IMR-90 (cell line): ENCODE measurements around the gene S100Z. TPM values are rescaled to one million over a fixed set of nuclear protein-coding genes. Genes with fewer than 3 reads are reported as not detected.

Experiments used
- ATAC-seq: fragments of 200-7000 bp; cut with Tn5 transposase; 2 replicates; pipeline ENCODE4 v1.9.1; 2020; ENCODE audit warnings: low read depth, mild to moderate bottlenecking, moderate library complexity
- BruUV-seq: library from RNA; stranded (reverse); fragments of 400-500 nt; replicated peaks from 2 replicates; lab custom pipeline; 2021; lab: Mats Ljungman, UMichigan
- CTCF ChIA-PET: fragments of 300-600 bp; formaldehyde crosslinking; extraction: SDS; loops from one replicate; lab custom pipeline; 2021; ENCODE audit warnings: antibody characterized with exemption; lab: Yijun Ruan, JAX
- POLR2A ChIA-PET: fragments of 300-600 bp; sonication (Branson Sonifier 250); formaldehyde crosslinking; loops from one replicate; lab custom pipeline; 2022; ENCODE audit warnings: antibody characterized with exemption; ENCODE audit not compliant: unreplicated experiment; lab: Charles Lee
- DNase-seq: peaks from one replicate; pipeline ENCODE4 v3.0.0; 2013
- H2AFZ ChIP-seq: replicated peaks from 2 replicates; pipeline ENCODE3; 2013; ENCODE audit warnings: low read length, mild to moderate bottlenecking; ENCODE audit not compliant: poor library complexity
- H2AK5ac ChIP-seq: 2 replicates; pipeline ENCODE4 v1.6.1; 2013; ENCODE audit warnings: low read depth, low read length, inconsistent platforms
- H2AK9ac ChIP-seq: replicated peaks from 2 replicates; pipeline ENCODE3; 2013; ENCODE audit warnings: mild to moderate bottlenecking, low read depth, low read length, moderate library complexity; ENCODE audit not compliant: poor library complexity
- H2BK120ac ChIP-seq: 2 replicates; pipeline ENCODE4 v1.6.1; 2013; ENCODE audit warnings: low read depth, low read length, inconsistent platforms
- H2BK15ac ChIP-seq: 3 replicates; pipeline ENCODE4 v1.6.1; 2013; ENCODE audit warnings: low read depth, low read length, inconsistent platforms
- H2BK20ac ChIP-seq: 2 replicates; pipeline ENCODE4 v1.6.1; 2013; ENCODE audit warnings: low read depth, mild to moderate bottlenecking, inconsistent platforms, low read length, moderate library complexity
- H2BK5ac ChIP-seq: 2 replicates; pipeline ENCODE4 v1.6.1; 2013; ENCODE audit warnings: mild to moderate bottlenecking, low read depth, low read length, inconsistent platforms; ENCODE audit not compliant: poor library complexity, severe bottlenecking
- H3K14ac ChIP-seq: replicated peaks from 2 replicates; pipeline ENCODE4 v1.6.1; 2013; ENCODE audit warnings: low read depth, low read length, inconsistent platforms
- H3K18ac ChIP-seq: 2 replicates; pipeline ENCODE4 v1.6.1; 2013; ENCODE audit warnings: low read depth, low read length, control low read depth
- H3K23ac ChIP-seq: 2 replicates; pipeline ENCODE4 v1.6.1; 2013; ENCODE audit warnings: low read depth, low read length, inconsistent platforms
- H3K27ac ChIP-seq: 2 replicates; pipeline ENCODE4 v1.5.1; 2013; ENCODE audit warnings: mild to moderate bottlenecking, control low read depth, low read length; ENCODE audit not compliant: insufficient read depth
- H3K27me3 ChIP-seq: 2 replicates; pipeline ENCODE4 v1.6.1; 2013; ENCODE audit warnings: low read length; ENCODE audit not compliant: control insufficient read depth, insufficient read depth
- H3K36me3 ChIP-seq: 2 replicates; pipeline ENCODE4 v1.6.1; 2013; ENCODE audit warnings: low read length, mixed read lengths; ENCODE audit not compliant: control insufficient read depth, insufficient read depth
- H3K4ac ChIP-seq: 2 replicates; pipeline ENCODE4 v1.6.1; 2013; ENCODE audit warnings: low read depth, low read length, inconsistent platforms
- H3K4me1 ChIP-seq: 2 replicates; pipeline ENCODE4 v1.6.1; 2013; ENCODE audit warnings: low read length, mixed read lengths; ENCODE audit not compliant: control insufficient read depth, insufficient read depth
- H3K4me2 ChIP-seq: 2 replicates; pipeline ENCODE4 v1.6.1; 2013; ENCODE audit warnings: low read depth, mild to moderate bottlenecking, control low read depth, low read length, moderate library complexity
- H3K4me3 ChIP-seq: 2 replicates; pipeline ENCODE4 v1.5.1; 2013; ENCODE audit warnings: low read depth, mild to moderate bottlenecking, control low read depth, low read length, moderate library complexity; ENCODE audit not compliant: insufficient read depth
- H3K56ac ChIP-seq: 2 replicates; pipeline ENCODE4 v1.6.1; 2013; ENCODE audit warnings: low read length, inconsistent platforms; ENCODE audit not compliant: insufficient read depth; ENCODE audit errors: extremely low read depth
- H3K79me1 ChIP-seq, 2 experiments: 2 replicates each; pipeline ENCODE4 v1.6.1; 2013; ENCODE audit warnings: low read length in 2 of 2, inconsistent platforms in 1 of 2, low read depth in 1 of 2
- H3K9ac ChIP-seq: 2 replicates; pipeline ENCODE4 v1.6.1; 2013; ENCODE audit warnings: low read depth, low read length, control low read depth
- H3K9me1 ChIP-seq: 2 replicates; pipeline ENCODE4 v1.6.1; 2013; ENCODE audit warnings: low read length, inconsistent platforms; ENCODE audit not compliant: insufficient read depth
- H3K9me3 ChIP-seq: 2 replicates; pipeline ENCODE4 v1.6.1; 2013; ENCODE audit warnings: low read length; ENCODE audit not compliant: control insufficient read depth, insufficient read depth
- H4K20me1 ChIP-seq: 2 replicates; pipeline ENCODE4 v1.6.1; 2013; ENCODE audit warnings: low read length, inconsistent platforms; ENCODE audit not compliant: insufficient read depth
- H4K5ac ChIP-seq: 2 replicates; pipeline ENCODE4 v1.6.1; 2013; ENCODE audit warnings: mild to moderate bottlenecking, low read depth, low read length, control low read depth
- H4K8ac ChIP-seq, 2 experiments: 2 replicates each; pipeline ENCODE4 v1.6.1; 2013; ENCODE audit warnings: low read depth in 2 of 2, low read length in 2 of 2, control low read depth in 1 of 2, inconsistent platforms in 1 of 2
- H4K91ac ChIP-seq: 2 replicates; pipeline ENCODE4 v1.6.1; 2013; ENCODE audit warnings: low read depth, low read length, inconsistent platforms; ENCODE audit not compliant: insufficient read depth
- CEBPB ChIP-seq: IDR thresholded peaks from 2 replicates; pipeline ENCODE4 v1.6.1; 2012; ENCODE audit warnings: low read depth, low read length, improper control_type of control experiment
- CHD1 ChIP-seq: IDR thresholded peaks from 2 replicates; pipeline ENCODE4 v1.6.1; 2012; ENCODE audit warnings: low read depth, low read length, improper control_type of control experiment
- FOS ChIP-seq: fragments of 150-350 bp; IDR thresholded peaks from 2 replicates; pipeline ENCODE4 v1.6.1; 2016; ENCODE audit warnings: low read depth, low read length
- MAFK ChIP-seq: IDR thresholded peaks from 2 replicates; pipeline ENCODE4 v1.6.1; 2012; ENCODE audit warnings: low read depth, low read length, improper control_type of control experiment
- MAZ ChIP-seq: IDR thresholded peaks from 2 replicates; pipeline ENCODE4 v1.6.1; 2012; ENCODE audit warnings: low read depth, mild to moderate bottlenecking, low read length, improper control_type of control experiment, moderate library complexity, borderline replicate concordance
- MXI1 ChIP-seq: IDR thresholded peaks from 2 replicates; pipeline ENCODE4 v1.6.1; 2012; ENCODE audit warnings: low read depth, mild to moderate bottlenecking, low read length, moderate library complexity, borderline replicate concordance
- NFE2L2 ChIP-seq: fragments of 150-350 bp; IDR thresholded peaks from 2 replicates; pipeline ENCODE4 v1.6.1; 2016; ENCODE audit warnings: low read depth, mild to moderate bottlenecking, low read length
- RCOR1 ChIP-seq: IDR thresholded peaks from 2 replicates; pipeline ENCODE4 v1.6.1; 2012; ENCODE audit warnings: mild to moderate bottlenecking, low read length, improper control_type of control experiment; ENCODE audit not compliant: insufficient replicate concordance
- RFX5 ChIP-seq: IDR thresholded peaks from 2 replicates; pipeline ENCODE4 v1.8.0; 2012; ENCODE audit warnings: low read depth, mild to moderate bottlenecking, low read length, moderate library complexity
- USF2 ChIP-seq: fragments of 150-350 bp; IDR thresholded peaks from 2 replicates; pipeline ENCODE4 v1.6.1; 2017; ENCODE audit warnings: mild to moderate bottlenecking, antibody characterized with exemption, low read length, low read depth
- WGBS, 2 experiments: methylation state at CpG; one replicate each; pipeline versions ENCODE4 v1.1.5 to v1.1.7; 2013; ENCODE audit warnings: missing lambda C conversion rate in 2 of 2; ENCODE audit not compliant: insufficient read length in 1 of 2; ENCODE audit errors: extremely low coverage in 2 of 2; 5-methylcytosine and 5-hydroxymethylcytosine counted together
- dilution Hi-C: fragments of 300-500 bp; cut with HindIII; formaldehyde crosslinking; loops from one replicate; pipeline ENCODE4 v1.14.3; 2018; ENCODE audit warnings: low sequenced_read_pairs; ENCODE audit not compliant: unreplicated experiment
- in situ Hi-C: fragments of 300-500 bp; cut with MboI; formaldehyde crosslinking; loops from 3 replicates; pipeline ENCODE4 v1.14.3; 2019; ENCODE audit warnings: low sequenced_read_pairs, inconsistent platforms, mixed read lengths
- intact Hi-C: fragments of 100-400 bp; cut with micrococcal nuclease; formaldehyde crosslinking; loops from 2 replicates; pipeline ENCODE4 v1.10.0; 2022
- polyA plus RNA-seq, 3 experiments: library from polyadenylated mRNA; depleted of rRNA; stranded (reverse); fragments of >200 nt; gene quantifications; 2 replicates each; pipeline ENCODE4 v1.2.3, GENCODE V29; 2012; ENCODE audit warnings: low replicate concordance in 1 of 3
- total RNA-seq: library from RNA; depleted of rRNA; stranded (reverse); fragments of >200 nt; gene quantifications from 2 replicates; pipeline ENCODE4 v1.2.3, GENCODE V29; 2012

S100Z gene
- total and polyA plus RNA-seq, 2 of the 4 experiments (the other 2 are of a cell fraction): not detected

- H4K91ac ChIP-seq: no peak overlapping the region
- intact Hi-C loops: no loop called here
- H4K5ac ChIP-seq: no peak overlapping the region
- H2AK9ac ChIP-seq: no peak overlapping the region
- H3K9ac ChIP-seq: no peak overlapping the region
- H3K9me3 ChIP-seq: no peaks in the 10 kb centered on the region
- H4K8ac ChIP-seq: no peak overlapping the region
- H3K18ac ChIP-seq: no peak overlapping the region
- H3K36me3 ChIP-seq: no peaks in the 10 kb centered on the region
- BruUV-seq: no TSS peak
- H3K23ac ChIP-seq: no peak overlapping the region
- no CpG with 5 or more reads among the region's 4 CpGs for WGBS, 2 experiments
- H2BK5ac ChIP-seq: no peak overlapping the region
- no peak for DNase-seq
- H3K27me3 ChIP-seq: no peaks in the 10 kb centered on the region
- TF ChIP-seq RCOR1 (no peak), MAZ (no peak), RFX5 (no peak), NFE2L2 (no peak), MAFK (no peak), USF2 (no peak), CHD1 (no peak), CEBPB (no peak), MXI1 (no peak), FOS (no peak)
- ChIA-PET CTCF (no interaction called here), POLR2A (no interaction called here)
- ATAC-seq: no peak
- H2BK15ac ChIP-seq: no peak overlapping the region
- peak overlapping the region; percentile 61; the same call in 1 of the 2 replicates for H2AK5ac ChIP-seq
- in situ Hi-C loops: no loop called here
- H3K4me1 ChIP-seq: peaks cover 6% of the 10 kb centered on the region
- no peak overlapping the region for H3K4ac ChIP-seq
- no peak overlapping the region for H3K14ac ChIP-seq
- H4K20me1 ChIP-seq: no peaks in the 10 kb centered on the region
- no peak overlapping the region for H2BK20ac ChIP-seq
- H3K79me1 ChIP-seq: no peaks in the 10 kb centered on the region; a peak in 1 of 4 replicates
- dilution Hi-C loops: no loop called here
- H3K27ac ChIP-seq: no peak overlapping the region
- H3K56ac ChIP-seq: no peak overlapping the region
- no peaks in the 10 kb centered on the region for H3K9me1 ChIP-seq
- no peak overlapping the region for H3K4me2 ChIP-seq
- no peak overlapping the region for H2BK120ac ChIP-seq
- H3K4me3 ChIP-seq: no peak overlapping the region
- H2AFZ ChIP-seq: no peak overlapping the region
Measured at GRCh38 chr5:76821136-76821535, 28.7 kb upstream of the S100Z start.
